Stimulated activated naive CD8-positive, alpha-beta T cell treated with anti-CD3 and anti-CD28 coated beads, Interleukin-15, Interleukin-2, amounts not matched to agents 100 ng/mL and 50 ng/mL, for 24 hours (primary cell): Measurements from ENCODE around the gene WRNIP1.
"Not testable (repeated sequence)": the region's sequence is repeated elsewhere in the genome, so short reads cannot be mapped to it uniquely, and the experiment has no call there.

ENCODE experiments used
- H3K27ac Mint-ChIP-seq: one replicate; pipeline ENCODE4 v1.8.0; 2021; ENCODE audit warnings: mild to moderate bottlenecking, mixed read lengths
- H3K27me3 Mint-ChIP-seq: one replicate; pipeline ENCODE4 v1.8.0; 2021; ENCODE audit warnings: mixed read lengths
- H3K36me3 Mint-ChIP-seq: one replicate; pipeline ENCODE4 v1.8.0; 2021; ENCODE audit warnings: low read depth, mixed read lengths
- H3K4me1 Mint-ChIP-seq: one replicate; pipeline ENCODE4 v1.8.0; 2021; ENCODE audit warnings: low read depth, mixed read lengths
- H3K4me3 Mint-ChIP-seq: one replicate; pipeline ENCODE4 v1.8.0; 2021; ENCODE audit warnings: mild to moderate bottlenecking, mixed read lengths
- H3K9me3 Mint-ChIP-seq: one replicate; pipeline ENCODE4 v1.8.0; 2021; ENCODE audit warnings: mixed read lengths

Gene WRNIP1

DNA sequence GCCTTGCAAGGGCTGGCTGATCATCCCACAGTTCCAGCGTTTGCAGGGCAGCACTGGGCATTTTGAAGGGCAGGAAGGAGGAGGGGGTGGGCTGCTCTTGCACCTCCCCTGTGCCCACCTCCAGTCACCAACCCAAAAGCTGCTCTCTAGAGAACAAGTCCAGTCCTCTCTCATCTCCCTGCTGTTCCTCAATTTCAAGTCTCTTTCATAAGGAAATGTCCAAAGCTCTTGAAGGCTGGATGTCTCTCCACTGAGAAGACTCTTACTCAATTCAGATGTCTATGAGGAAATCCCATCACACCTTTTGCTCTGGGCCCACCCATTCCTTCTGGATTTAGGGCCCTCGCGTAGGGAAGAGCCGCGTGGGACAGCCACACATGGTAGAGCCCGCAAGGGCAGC is 31.7 kb downstream of the WRNIP1 start:
- Mint-ChIP-seq H3K36me3 (peaks cover 9% of the 10 kb centered on the region), H3K27me3 (no peaks in the 10 kb centered on the region), H3K27ac (no peak overlapping the region), H3K9me3 (no peaks in the 10 kb centered on the region), H3K4me1 (peaks cover 75% of the 10 kb centered on the region), H3K4me3 (no peak overlapping the region)

DNA sequence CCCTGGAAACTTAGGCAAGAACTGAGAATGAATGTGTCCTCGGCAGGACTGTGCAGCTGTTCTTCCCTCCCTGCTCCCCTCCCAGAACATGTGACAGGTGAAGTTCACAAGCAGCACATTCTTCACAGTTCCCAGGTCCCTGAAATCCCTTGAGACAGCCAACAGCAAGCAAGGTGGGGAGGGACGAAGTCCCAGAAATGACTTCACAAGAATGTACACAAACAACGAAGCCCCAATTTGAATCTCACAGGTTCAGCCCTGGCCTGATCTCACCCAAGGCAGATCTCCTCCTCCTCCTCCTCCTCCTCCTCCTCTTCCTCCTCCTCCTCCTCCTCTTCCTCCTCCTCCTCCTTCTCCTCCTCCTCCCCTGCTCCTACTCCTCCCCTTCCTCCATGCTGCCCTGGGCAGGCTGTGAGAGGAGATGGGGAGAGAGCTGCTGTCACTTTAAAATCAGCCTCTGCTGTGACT is 32.4 kb downstream of the WRNIP1 start:
- H3K27ac Mint-ChIP-seq = no peak overlapping the region
- peaks cover 68% of the 10 kb centered on the region for H3K4me1 Mint-ChIP-seq
- H3K36me3 Mint-ChIP-seq = peaks cover 9% of the 10 kb centered on the region
- no peaks in the 10 kb centered on the region for H3K9me3 Mint-ChIP-seq
- H3K4me3 Mint-ChIP-seq = no peak overlapping the region
- H3K27me3 Mint-ChIP-seq = no peaks in the 10 kb centered on the region

DNA sequence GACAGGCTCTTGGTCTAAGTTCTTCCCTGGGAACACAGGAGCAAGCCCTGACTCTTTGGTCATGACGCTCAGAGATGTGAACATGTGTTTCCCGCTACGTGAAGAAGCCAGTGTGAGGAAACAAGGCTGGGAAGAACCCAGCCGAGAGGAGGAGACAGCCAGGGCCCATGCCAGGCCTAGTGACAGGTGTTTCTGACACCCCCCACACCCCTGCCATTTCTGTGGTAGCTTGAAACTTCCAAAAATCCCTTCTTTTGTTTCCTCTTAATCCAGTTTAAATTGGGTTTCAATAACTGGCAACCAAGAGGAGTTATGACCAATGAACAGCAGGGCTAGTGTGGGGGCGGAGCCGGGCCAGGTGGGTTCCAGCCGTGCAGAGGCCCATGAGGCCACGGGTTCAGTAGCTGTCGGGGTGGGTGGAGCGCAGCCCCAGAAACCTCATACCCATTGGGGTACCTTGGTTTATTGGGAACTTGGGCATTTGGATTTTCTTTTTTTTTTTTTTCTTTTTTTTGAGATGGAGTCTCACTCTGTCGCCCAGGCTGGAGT is 33.5 kb downstream of the WRNIP1 start:
- H3K9me3 Mint-ChIP-seq = no peaks in the 10 kb centered on the region

DNA sequence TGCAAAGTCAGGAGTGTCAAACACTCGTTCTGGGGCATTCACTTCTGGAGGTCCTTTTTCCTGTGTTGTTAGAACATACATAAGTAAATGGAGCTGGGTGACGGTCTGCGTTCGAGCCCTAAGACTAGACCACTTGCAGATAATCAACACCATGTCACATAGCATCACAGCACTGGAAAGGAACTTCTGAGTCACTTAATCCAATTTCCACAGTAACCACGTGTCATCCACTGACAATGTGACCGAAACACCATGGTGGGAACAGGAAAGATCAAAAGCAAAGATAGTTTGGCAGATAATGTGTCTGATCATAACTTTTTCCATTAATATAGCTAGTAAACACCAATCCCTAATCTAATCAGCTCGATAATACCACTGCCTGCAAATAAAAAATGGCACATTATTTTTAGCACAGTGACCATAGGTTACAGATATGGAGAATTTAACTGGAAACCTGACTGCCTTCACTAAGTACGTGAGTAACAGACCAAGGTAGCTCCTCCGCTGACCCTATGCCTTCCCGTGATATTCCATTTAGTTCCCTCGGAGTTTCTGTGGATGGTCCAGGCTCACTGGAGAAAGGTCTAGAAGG is 34.8 kb downstream of the WRNIP1 start:
- H3K4me3 Mint-ChIP-seq = peak overlapping the region; percentile 58
- no peaks in the 10 kb centered on the region for H3K9me3 Mint-ChIP-seq
- peak overlapping the region; percentile 83 for H3K27ac Mint-ChIP-seq
- H3K27me3 Mint-ChIP-seq = no peaks in the 10 kb centered on the region
- peaks cover 47% of the 10 kb centered on the region for H3K4me1 Mint-ChIP-seq
- peaks cover 5% of the 10 kb centered on the region for H3K36me3 Mint-ChIP-seq

More for the DNA sequence above, 33.5 kb downstream of the WRNIP1 start:
- Mint-ChIP-seq H3K4me3 (no peak overlapping the region), H3K36me3 (peaks cover 5% of the 10 kb centered on the region), H3K27ac (no peak overlapping the region), H3K4me1 (peaks cover 58% of the 10 kb centered on the region), H3K27me3 (no peaks in the 10 kb centered on the region)

DNA sequence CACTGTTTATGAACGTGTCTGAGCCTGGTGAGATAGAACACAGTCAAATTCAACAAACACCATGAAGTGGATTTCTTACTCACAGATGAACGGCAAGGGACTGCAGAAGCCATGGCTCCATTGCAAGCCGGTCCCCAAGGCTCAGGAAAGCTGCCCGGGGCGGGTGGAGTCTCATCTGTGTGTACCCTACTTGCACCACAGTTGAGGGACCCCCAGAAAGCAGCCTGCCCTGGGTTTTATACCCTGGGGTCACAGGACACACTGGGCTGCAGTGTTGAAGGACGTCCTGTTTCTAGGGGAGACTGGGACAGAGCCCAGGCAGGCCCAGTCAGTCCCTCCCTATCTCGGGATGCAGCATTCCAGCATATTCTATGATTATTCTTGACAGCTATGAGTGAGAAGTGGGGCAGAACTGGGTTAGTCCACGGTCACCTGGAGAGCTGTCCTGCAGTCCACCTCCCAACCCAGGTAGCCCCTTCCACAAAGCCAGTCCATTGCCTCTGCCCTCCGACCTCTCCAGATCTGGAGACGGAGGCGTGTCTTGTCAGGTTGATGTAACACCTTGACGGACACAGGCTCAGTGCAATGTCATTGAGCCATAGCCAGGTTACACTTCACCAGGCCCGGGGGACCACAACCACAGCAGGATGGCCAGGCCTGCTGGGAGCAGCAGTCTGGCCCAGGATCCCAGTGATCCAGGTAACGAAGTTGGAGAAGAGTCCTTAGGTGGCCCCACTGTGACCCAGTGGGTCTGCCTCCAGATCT is 35.5 kb downstream of the WRNIP1 start:
- Mint-ChIP-seq H3K36me3 (peaks cover 5% of the 10 kb centered on the region), H3K27ac (peak overlapping the region; percentile 83)

DNA sequence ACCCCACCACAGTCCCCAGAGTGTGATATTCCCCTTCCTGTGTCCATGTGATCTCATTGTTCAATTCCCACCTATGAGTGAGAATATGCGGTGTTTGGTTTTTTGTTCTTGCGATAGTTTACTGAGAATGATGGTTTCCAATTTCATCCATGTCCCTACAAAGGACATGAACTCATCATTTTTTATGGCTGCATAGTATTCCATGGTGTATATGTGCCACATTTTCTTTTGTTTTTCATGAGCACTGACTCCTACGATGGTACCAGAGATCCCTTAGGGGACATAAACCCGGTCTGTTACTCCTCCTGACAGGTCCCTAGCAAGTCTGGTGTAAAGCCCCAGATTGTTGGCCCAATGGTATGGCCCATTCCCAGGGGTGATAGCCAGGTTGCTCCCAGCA is 36.5 kb downstream of the WRNIP1 start:
- H3K27me3 Mint-ChIP-seq, H3K27ac Mint-ChIP-seq: not testable (repeated sequence)
- H3K4me1 Mint-ChIP-seq = peaks cover 36% of the 10 kb centered on the region

More for the DNA sequence above, 35.5 kb downstream of the WRNIP1 start:
- Mint-ChIP-seq H3K4me3 (no peak overlapping the region), H3K4me1 (peaks cover 41% of the 10 kb centered on the region), H3K9me3 (no peaks in the 10 kb centered on the region), H3K27me3 (no peaks in the 10 kb centered on the region)

DNA sequence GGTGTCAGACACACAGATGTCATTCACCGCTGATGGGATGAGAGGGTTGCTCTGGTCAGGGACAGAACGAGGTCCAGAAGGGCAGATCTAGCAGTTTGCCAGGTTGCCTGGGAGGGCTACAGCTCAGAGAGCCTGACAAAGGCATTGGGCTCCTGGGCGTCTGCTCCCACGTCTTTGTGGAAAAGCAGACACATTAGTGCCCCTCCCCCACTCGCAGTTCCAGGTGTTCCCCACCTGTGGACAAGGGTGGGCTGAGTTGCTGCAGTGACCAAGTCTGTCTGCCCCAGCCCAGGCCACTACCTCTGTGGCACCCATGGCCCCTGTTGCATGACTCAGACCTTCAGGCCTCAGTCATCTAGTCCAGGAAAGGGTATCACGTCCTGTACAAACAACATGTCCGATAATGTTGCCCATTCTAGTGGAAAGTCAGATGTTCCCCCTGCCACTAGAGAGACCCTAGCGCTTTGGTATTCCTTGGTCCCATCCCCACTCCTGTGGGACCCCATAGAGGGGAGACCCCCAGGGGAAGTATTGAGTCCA is 37.4 kb downstream of the WRNIP1 start:
- Mint-ChIP-seq H3K9me3 (no peaks in the 10 kb centered on the region), H3K4me3 (no peak overlapping the region), H3K36me3 (peaks cover 5% of the 10 kb centered on the region), H3K4me1 (peaks cover 27% of the 10 kb centered on the region), H3K27me3 (no peaks in the 10 kb centered on the region), H3K27ac (no peak overlapping the region)

More for the DNA sequence above, 36.5 kb downstream of the WRNIP1 start:
- H3K9me3 Mint-ChIP-seq, H3K36me3 Mint-ChIP-seq, H3K4me3 Mint-ChIP-seq: not testable (repeated sequence)

DNA sequence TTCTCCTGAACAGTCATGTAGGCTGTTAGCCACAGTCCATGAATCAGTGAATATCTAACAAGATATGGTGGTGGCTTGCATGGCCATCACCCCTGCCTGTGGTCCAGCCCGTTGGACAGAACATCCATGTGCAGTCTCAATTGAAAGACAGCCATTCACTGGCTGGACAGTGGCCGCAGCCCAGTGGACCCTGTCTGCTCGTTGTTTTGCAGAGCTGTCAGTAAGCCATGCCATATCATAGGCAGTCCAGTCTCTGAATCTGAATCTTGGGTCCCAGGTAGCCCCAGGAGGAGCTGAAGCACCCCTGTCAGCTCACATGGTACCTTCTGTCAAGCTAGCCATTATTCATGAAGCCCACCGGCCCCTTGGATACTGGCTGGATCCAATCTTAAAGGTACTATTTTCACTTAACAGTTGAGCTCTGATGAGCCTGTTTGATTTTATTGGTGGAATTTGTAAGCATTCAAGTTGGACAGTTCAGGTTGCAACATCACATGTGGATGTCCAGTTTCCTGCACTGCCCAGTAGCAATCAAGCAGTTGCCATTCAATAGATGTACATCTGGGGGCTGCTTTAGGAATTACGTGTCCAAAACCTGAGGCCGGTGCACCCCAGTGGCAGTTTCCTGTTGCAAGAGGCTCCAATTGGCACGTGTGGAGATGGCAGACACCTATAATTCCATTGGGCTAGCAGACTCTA is 38.7 kb downstream of the WRNIP1 start:
- Mint-ChIP-seq H3K4me1 (peaks cover 18% of the 10 kb centered on the region), H3K4me3 (no peak overlapping the region), H3K27me3 (no peaks in the 10 kb centered on the region), H3K27ac (no peak overlapping the region), H3K36me3 (peaks cover 5% of the 10 kb centered on the region), H3K9me3 (no peaks in the 10 kb centered on the region)

DNA sequence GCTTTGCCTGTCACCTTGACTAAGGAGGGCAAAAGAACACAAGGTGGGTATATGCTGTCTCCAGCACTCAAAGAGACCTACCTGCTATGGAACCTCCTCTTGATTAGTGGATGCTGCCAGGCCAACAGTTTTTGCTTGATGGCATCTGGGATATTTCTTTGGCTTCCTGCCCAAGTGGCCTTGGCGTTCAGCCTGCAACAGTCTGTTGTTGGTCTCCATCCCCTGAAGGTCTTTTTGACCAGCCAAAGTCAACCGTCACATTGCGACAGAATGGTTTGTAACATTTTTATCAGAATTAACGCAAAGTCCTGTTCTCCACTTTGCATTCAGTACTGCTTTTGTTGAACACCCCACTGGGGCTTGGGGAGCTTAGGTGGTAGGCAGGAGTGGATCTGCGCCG is 39.3 kb downstream of the WRNIP1 start:
- Mint-ChIP-seq H3K27ac (no peak overlapping the region), H3K4me1 (peaks cover 14% of the 10 kb centered on the region)

DNA sequence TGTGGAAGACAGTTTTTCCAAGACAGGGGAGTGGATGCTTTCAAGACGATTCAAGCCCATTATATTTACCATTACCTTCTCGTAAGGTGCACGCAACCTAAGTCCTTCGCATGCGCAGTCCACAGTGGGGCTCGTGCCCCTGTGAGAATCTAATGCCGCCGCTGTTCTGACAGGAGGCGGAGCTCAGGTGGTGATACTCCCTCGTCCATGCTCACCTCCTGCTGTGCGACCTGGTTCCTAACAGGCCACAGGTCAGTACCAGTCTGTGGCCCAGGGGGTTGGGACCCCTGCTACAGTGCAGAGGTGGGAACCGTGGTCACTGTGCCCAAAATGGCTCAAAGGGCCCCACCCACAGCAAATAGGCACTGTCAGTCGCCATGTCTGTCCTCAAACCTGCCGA is 39.8 kb downstream of the WRNIP1 start:
- H3K9me3 Mint-ChIP-seq = no peaks in the 10 kb centered on the region
- H3K4me1 Mint-ChIP-seq = peaks cover 13% of the 10 kb centered on the region
- peaks cover under 1% of the 10 kb centered on the region for H3K36me3 Mint-ChIP-seq
- H3K4me3 Mint-ChIP-seq = no peak overlapping the region
- no peaks in the 10 kb centered on the region for H3K27me3 Mint-ChIP-seq
- no peak overlapping the region for H3K27ac Mint-ChIP-seq

More for the DNA sequence above, 39.3 kb downstream of the WRNIP1 start:
- H3K36me3 Mint-ChIP-seq = peaks cover 5% of the 10 kb centered on the region
- no peaks in the 10 kb centered on the region for H3K9me3 Mint-ChIP-seq
- no peak overlapping the region for H3K4me3 Mint-ChIP-seq
- H3K27me3 Mint-ChIP-seq = no peaks in the 10 kb centered on the region

DNA sequence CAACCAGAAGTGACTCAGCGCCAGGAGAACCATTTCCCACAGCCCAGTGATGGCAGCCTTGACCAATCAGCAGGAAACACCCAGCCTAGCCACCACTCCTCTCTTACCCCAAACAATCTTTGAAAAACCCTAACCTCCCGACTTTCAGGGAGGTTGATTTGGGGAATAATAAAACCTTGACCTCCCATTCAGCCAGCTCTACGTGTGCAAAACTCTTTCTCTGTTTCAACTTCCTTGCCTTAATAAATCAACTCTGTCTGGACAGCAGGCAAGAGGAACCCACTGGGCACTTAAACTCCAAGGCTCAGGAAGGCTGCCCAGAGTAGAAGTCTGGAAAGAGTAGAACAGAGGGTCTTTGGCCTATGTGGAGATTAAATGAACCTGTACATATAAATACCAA is 41.5 kb downstream of the WRNIP1 start:
- peaks cover 10% of the 10 kb centered on the region for H3K4me1 Mint-ChIP-seq
- no peaks in the 10 kb centered on the region for H3K36me3 Mint-ChIP-seq
- H3K27ac Mint-ChIP-seq = no peak overlapping the region
- H3K4me3 Mint-ChIP-seq = no peak overlapping the region
- no peaks in the 10 kb centered on the region for H3K27me3 Mint-ChIP-seq
- no peaks in the 10 kb centered on the region for H3K9me3 Mint-ChIP-seq

DNA sequence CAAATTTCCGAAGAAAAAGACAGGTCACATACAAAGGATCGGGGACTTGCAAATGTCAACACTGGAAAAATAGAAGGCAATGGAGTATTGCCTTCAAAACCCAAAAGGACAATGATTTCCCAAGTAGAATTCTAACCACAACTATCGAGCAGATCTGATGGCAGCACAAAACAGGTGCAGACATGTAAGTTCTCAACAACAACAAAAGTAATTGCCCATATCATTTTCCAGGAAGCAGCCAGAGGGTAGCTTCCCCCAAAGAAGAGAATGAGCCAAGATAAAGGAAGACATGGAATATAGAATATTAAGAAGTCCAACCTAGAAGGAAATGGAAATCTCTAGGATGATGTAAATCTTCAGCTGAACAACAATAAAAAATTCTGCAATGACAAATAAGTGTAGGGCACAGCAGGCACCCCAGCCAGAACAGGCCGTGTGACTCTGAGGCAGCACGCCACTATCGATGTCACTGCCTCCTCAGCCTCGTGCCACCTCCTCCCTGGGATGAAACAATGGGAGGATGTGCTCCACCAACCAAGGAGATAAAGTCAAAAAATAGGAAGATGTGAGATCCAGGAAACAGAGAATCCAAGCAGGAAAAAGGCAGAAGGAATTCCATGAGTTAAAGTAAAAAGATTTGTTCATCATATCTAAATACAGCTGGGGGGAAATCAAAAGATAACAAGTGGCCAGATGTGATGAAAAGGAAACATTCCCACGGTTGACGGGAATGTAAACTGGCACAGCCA is 42.3 kb downstream of the WRNIP1 start:
- no peak overlapping the region for H3K4me3 Mint-ChIP-seq
- no peaks in the 10 kb centered on the region for H3K27me3 Mint-ChIP-seq
- H3K4me1 Mint-ChIP-seq = peaks cover 10% of the 10 kb centered on the region
- H3K9me3 Mint-ChIP-seq = peaks cover 6% of the 10 kb centered on the region
- no peak overlapping the region for H3K27ac Mint-ChIP-seq
- H3K36me3 Mint-ChIP-seq = no peaks in the 10 kb centered on the region

DNA sequence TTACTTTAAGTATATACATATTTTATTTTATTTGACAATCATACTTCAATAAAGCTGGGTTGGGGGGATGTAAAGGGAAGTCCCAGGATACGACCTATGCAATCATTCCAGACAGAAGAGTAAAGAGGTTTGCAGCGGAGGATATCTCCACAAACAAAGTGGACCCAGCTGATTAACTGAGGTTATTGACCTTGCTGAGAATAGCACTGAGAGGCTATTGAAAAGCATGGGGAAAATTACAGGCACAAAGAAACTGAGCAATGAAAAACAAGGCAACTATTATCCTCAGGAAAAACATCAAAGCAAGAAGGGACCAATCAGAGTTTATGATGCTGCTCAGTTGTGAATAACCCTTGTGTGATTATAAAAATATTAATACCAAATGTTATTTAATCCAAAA is 43.8 kb downstream of the WRNIP1 start:
- H3K4me3 Mint-ChIP-seq = no peak overlapping the region
- no peaks in the 10 kb centered on the region for H3K36me3 Mint-ChIP-seq
- H3K27ac Mint-ChIP-seq = no peak overlapping the region
- peaks cover 6% of the 10 kb centered on the region for H3K9me3 Mint-ChIP-seq
- peaks cover 10% of the 10 kb centered on the region for H3K4me1 Mint-ChIP-seq
- no peaks in the 10 kb centered on the region for H3K27me3 Mint-ChIP-seq

DNA sequence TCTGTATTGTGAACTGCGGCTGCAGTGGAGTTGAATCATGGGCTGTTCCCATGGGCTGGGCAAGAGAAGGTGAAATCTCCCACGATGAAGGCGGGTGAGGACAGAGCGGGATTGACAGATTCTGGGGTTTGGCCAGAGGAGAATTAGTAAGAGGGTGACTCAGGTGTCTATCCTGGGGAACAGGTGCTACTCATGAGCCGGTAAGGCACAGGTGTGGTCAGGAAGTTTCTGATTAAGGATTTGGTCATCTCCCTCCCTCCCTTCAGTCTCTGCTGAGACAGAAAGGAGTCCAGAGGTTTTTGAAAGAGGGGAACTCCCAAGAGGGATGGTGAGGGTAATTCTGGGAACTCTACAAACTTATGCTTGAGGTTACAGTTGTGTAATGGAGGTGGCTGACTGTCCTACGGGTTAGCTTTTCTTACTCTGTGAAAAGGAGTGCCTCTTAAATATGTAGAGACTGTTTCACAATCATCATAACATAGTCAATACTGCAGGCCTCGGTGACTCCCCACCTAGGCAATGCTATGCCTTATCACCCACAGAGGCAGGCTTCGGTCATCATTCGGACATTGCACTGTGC is 45.0 kb downstream of the WRNIP1 start:
- Mint-ChIP-seq H3K4me1 (peaks cover 10% of the 10 kb centered on the region), H3K27ac (no peak overlapping the region), H3K27me3 (no peaks in the 10 kb centered on the region), H3K4me3 (no peak overlapping the region), H3K36me3 (peaks cover 2% of the 10 kb centered on the region), H3K9me3 (peaks cover 8% of the 10 kb centered on the region)
